Ramos (cell line): Measurements from ENCODE around the gene FBH1.
"Not testable (repeated sequence)": the region's sequence is repeated elsewhere in the genome, so short reads cannot be mapped to it uniquely, and the experiment has no call there.

Experiments
- in situ Hi-C: fragments of 300-500 bp; cut with MboI; formaldehyde crosslinking; loops from one replicate; pipeline ENCODE4 v1.14.3; 2022; ENCODE audit warnings: low sequenced_read_pairs; ENCODE audit not compliant: unreplicated experiment

Gene FBH1

GRCh38 chr10:5900247-5900646, 10.2 kb downstream of the FBH1 start:
- in situ Hi-C loops: no loop called here

GRCh38 chr10:5902511-5903274, 12.7 kb downstream of the FBH1 start:
- in situ Hi-C loops: no loop called here

GRCh38 chr10:5903563-5903962, 13.5 kb downstream of the FBH1 start:
- in situ Hi-C loops: no loop called here

GRCh38 chr10:5904227-5904626, 14.2 kb downstream of the FBH1 start:
- in situ Hi-C loops: no loop called here

GRCh38 chr10:5905854-5906507, 15.9 kb downstream of the FBH1 start:
- in situ Hi-C loops: no loop called here

- in situ Hi-C loops: no loop called here
Measured at GRCh38 chr10:5906651-5907050, 16.6 kb downstream of the FBH1 start.

GRCh38 chr10:5908676-5909075, 18.6 kb downstream of the FBH1 start:
- in situ Hi-C loops: not testable (repeated sequence)

- in situ Hi-C loops: no loop called here
Measured at GRCh38 chr10:5910323-5911100, 20.5 kb downstream of the FBH1 start.

- in situ Hi-C loops: no loop called here
Measured at GRCh38 chr10:5911670-5912069, 21.6 kb downstream of the FBH1 start.

- in situ Hi-C loops: no loop called here
Measured at GRCh38 chr10:5913736-5914135, 23.7 kb downstream of the FBH1 start.

GRCh38 chr10:5915451-5915850, 25.4 kb downstream of the FBH1 start:
- in situ Hi-C loops: no loop called here

- in situ Hi-C loops: no loop called here
Measured at GRCh38 chr10:5917305-5917704, 27.3 kb downstream of the FBH1 start.

GRCh38 chr10:5918763-5919162, 28.7 kb downstream of the FBH1 start:
- in situ Hi-C loops: no loop called here

GRCh38 chr10:5919568-5919967, 29.5 kb downstream of the FBH1 start:
- in situ Hi-C loops: no loop called here

GRCh38 chr10:5921746-5922145, 31.7 kb downstream of the FBH1 start:
- in situ Hi-C loops: no loop called here

- in situ Hi-C loops: no loop called here
Measured at GRCh38 chr10:5924889-5925288, 34.8 kb downstream of the FBH1 start.

- in situ Hi-C loops: no loop called here
Measured at GRCh38 chr10:5927306-5927705, 37.3 kb downstream of the FBH1 start.

GRCh38 chr10:5929442-5929841, 39.4 kb downstream of the FBH1 start:
- in situ Hi-C loops: no loop called here

GRCh38 chr10:5930272-5930671, 40.2 kb downstream of the FBH1 start:
- in situ Hi-C loops: no loop called here

- in situ Hi-C loops: no loop called here
Measured at GRCh38 chr10:5932345-5932744, 42.3 kb downstream of the FBH1 start.

- in situ Hi-C loops: no loop called here
Measured at GRCh38 chr10:5933909-5934546, 44.0 kb downstream of the FBH1 start.
